ENCODE data around the gene HIPK4. TPM values are rescaled to one million over a fixed set of nuclear protein-coding genes. Genes with fewer than 3 reads are reported as not detected.

Gene HIPK4
- total RNA-seq, 2 experiments from 2014 or later = not detected

- Histone ChIP-seq H3K9me3 (ENCODE audit: low read length) (no peaks in the 10 kb centered on the region), H4K20me1 (ENCODE audit: insufficient read depth, low read length) (no peaks in the 10 kb centered on the region), H3K36me3 (ENCODE audit: insufficient read depth, low read length) (peaks cover 10% of the 10 kb centered on the region; the same call in 1 of the 2 replicates), H2AFZ (ENCODE audit: low read length) (no peak overlapping the region), H3K4me3 (ENCODE audit: low read depth, low read length, poor library complexity, severe bottlenecking) (no peak overlapping the region), H3K79me2 (ENCODE audit: insufficient read depth, low read depth, low read length) (peaks cover 11% of the 10 kb centered on the region; the same call in 1 of the 2 replicates), H3K4me2 (ENCODE audit: low read length) (no peak overlapping the region), H3K9me2 (ENCODE audit: insufficient read depth, low read length) (no peaks in the 10 kb centered on the region), H3K4me1 (ENCODE audit: insufficient read depth, low read length, poor library complexity, severe bottlenecking) (peaks cover 23% of the 10 kb centered on the region), H3K27ac (ENCODE audit: low read depth, low read length, poor library complexity, severe bottlenecking) (no peak overlapping the region)
- intact Hi-C loops (cut with micrococcal nuclease; ENCODE audit: unreplicated experiment) = loop anchor here (2.0 to 10.0 kb wide), 2 partner anchors 43 to 137 kb away; partner anchors contain the start of genes AKT2 and BLVRB
- no TSS peak for BruUV-seq (replicated peaks)
- TF ChIP-seq, protein P1, sequence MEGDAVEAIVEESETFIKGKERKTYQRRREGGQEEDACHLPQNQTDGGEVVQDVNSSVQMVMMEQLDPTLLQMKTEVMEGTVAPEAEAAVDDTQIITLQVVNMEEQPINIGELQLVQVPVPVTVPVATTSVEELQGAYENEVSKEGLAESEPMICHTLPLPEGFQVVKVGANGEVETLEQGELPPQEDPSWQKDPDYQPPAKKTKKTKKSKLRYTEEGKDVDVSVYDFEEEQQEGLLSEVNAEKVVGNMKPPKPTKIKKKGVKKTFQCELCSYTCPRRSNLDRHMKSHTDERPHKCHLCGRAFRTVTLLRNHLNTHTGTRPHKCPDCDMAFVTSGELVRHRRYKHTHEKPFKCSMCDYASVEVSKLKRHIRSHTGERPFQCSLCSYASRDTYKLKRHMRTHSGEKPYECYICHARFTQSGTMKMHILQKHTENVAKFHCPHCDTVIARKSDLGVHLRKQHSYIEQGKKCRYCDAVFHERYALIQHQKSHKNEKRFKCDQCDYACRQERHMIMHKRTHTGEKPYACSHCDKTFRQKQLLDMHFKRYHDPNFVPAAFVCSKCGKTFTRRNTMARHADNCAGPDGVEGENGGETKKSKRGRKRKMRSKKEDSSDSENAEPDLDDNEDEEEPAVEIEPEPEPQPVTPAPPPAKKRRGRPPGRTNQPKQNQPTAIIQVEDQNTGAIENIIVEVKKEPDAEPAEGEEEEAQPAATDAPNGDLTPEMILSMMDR (conservative IDR thresholded peaks at IDR 0.05; ENCODE audit: low read length) = no peak
- TF ChIP-seq EZH2phosphoT487 (IDR thresholded peaks at IDR 0.05; ENCODE audit: borderline replicate concordance, low read depth, low read length) = no peak
- no peak for DNase-seq (ENCODE audit: low spot score)
- ChIA-PET POLR2A (no interaction called here), CTCF (ENCODE audit: unreplicated experiment) (interaction anchor here (0.5 kb wide), 1 partner anchor 10 kb away, joined by 3 read pairs; no protein-coding TSS in a partner anchor)
Observed at GRCh38 chr19:40421993-40422747, 32.2 kb upstream of the HIPK4 start.

DNA sequence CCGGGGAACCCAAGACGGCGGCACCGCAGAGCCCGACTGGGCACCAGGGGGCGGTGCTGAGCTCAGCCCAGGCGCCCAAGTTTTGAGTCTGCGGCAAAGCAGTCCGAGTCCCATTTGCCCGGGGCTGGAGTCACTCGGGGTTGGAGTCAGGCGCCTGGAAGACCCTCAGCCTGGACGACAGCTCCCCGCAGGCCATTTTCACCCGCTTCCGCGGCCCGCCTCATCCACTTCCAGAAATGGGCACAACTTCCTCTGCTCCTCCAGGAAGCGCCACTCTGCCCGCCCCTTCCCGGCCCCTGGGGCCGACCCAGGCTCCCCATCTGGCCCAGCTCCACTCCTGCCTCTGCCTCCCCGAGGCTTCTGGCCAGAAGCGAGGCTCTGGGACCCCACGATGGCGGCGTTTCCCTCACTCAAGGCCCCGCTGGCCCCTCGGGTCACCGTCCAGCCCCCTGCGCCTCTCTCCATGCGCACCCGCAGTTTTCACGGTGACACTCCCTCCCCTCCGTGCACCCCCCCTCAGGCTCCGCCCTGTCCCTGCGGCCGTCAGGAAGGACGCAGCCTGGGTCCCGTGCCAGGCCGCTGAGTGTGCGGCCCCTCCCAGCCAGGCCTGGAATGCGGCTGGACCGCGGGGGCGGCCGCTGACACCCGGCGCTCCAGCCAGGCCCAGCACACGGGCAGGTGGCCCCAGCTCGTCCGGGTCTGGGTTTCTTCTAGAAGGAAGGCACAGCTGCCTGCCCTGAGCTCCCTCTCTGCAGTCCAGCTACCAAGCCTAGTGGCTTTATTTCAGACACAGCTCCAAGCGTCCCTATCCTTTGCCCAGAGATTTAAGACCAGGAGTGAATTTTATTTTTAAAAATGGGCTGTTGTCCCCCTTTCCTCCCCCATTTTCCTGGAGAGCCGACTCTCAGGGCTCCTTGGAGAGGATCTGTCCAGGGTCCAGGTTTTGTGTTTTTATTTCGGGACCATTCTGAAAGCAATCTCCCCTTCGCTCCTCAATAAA is 31.1 kb upstream of the HIPK4 start:
- H3K4me2 ChIP-seq (ENCODE audit: low read length) = peak overlapping the region; percentile 93
- peaks cover 11% of the 10 kb centered on the region; the same call in 1 of the 2 replicates for H3K79me2 ChIP-seq (ENCODE audit: insufficient read depth, low read depth, low read length)
- H2AFZ ChIP-seq (ENCODE audit: low read length) = peak overlapping the region; percentile 59; the same call in 1 of the 2 replicates
- intact Hi-C loops (cut with micrococcal nuclease; ENCODE audit: unreplicated experiment) = loop anchor here (1.0 to 10.0 kb wide), 3 partner anchors 23 to 136 kb away; partner anchors contain the start of genes AKT2, BLVRB and SERTAD3
- ChIA-PET POLR2A (interaction anchor here (0.6 to 1.5 kb wide), 7 partner anchors 8 to 64 kb away, joined by 3 to 7 read pairs (median 4); no protein-coding TSS in a partner anchor), CTCF (ENCODE audit: unreplicated experiment) (interaction anchor here (1.2 kb wide), 1 partner anchor 10 kb away, joined by 10 read pairs; no protein-coding TSS in a partner anchor)
- TF ChIP-seq EZH2phosphoT487 (IDR thresholded peaks at IDR 0.05; ENCODE audit: borderline replicate concordance, low read depth, low read length) = no peak
- TF ChIP-seq, protein P1 (conservative IDR thresholded peaks at IDR 0.05; ENCODE audit: low read length) = peak; percentile 95
- peaks cover 30% of the 10 kb centered on the region for H3K4me1 ChIP-seq (ENCODE audit: insufficient read depth, low read length, poor library complexity, severe bottlenecking)
- no peaks in the 10 kb centered on the region for H3K9me3 ChIP-seq (ENCODE audit: low read length)
- peak overlapping the region; percentile 49 for H3K27ac ChIP-seq (ENCODE audit: low read depth, low read length, poor library complexity, severe bottlenecking)
- no TSS peak for BruUV-seq (replicated peaks)
- no peaks in the 10 kb centered on the region for H4K20me1 ChIP-seq (ENCODE audit: insufficient read depth, low read length)
- peak; percentile 84 for DNase-seq (ENCODE audit: low spot score)
- H3K36me3 ChIP-seq (ENCODE audit: insufficient read depth, low read length) = peaks cover 10% of the 10 kb centered on the region; the same call in 1 of the 2 replicates
- H3K9me2 ChIP-seq (ENCODE audit: insufficient read depth, low read length) = no peaks in the 10 kb centered on the region
- peak overlapping the region; percentile 69 for H3K4me3 ChIP-seq (ENCODE audit: low read depth, low read length, poor library complexity, severe bottlenecking)
